NCI-H526 treated with DMSO at 0.1 percent for 48 hours (cell line): ENCODE data around the gene RBM15.

Experiments used
- DNase-seq: peaks from one replicate; lab custom pipeline; 2025; lab: John Stamatoyannopoulos, UW

The RBM15 gene

GRCh38 chr1:110348050-110348449 is 8.9 kb downstream of the RBM15 start:
- no peak for DNase-seq

GRCh38 chr1:110348771-110349170 is 9.6 kb downstream of the RBM15 start:
- no peak for DNase-seq

DNA sequence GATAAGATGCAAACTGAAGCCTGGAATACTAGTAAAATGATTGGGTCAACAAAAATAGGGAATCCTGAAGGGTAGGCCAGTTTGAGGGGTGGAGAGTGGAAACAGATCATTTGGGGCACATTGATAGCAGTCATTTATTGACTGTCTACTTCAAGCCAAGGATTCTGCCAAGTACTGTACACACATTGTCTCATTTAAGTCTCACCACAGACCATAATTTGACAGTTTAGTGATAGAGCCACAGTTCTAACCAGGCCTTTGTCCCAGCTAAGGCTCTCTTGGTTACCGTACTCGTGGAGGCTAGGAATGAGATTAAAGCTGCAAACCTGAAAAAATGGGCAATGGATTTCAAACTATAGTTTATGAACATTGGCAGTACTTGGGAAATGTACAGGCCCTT is 11.2 kb downstream of the RBM15 start:
- no peak for DNase-seq

- no peak for DNase-seq
Measured at GRCh38 chr1:110355321-110355720, 16.1 kb downstream of the RBM15 start.

DNA sequence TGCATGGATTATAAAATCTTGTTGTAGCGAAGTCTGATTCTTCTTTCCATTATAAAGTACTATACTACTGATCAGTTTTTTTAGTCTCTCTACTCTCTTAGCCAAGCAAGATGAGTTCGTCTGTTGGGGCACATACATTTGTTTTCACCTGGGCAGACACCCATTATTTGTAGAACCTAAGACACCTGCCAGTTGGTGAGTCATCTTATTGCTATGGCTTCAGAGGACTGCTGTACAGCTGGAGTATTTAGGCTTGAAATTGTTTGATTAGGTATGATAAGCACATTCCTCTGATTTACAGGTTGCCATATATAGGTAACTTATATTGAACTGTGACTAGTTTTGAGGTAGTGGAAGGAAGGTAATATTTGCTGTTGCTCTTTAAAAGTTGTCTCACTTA is 17.2 kb downstream of the RBM15 start:
- no peak for DNase-seq

GRCh38 chr1:110360431-110360830 is 21.3 kb downstream of the RBM15 start:
- no peak for DNase-seq

DNA sequence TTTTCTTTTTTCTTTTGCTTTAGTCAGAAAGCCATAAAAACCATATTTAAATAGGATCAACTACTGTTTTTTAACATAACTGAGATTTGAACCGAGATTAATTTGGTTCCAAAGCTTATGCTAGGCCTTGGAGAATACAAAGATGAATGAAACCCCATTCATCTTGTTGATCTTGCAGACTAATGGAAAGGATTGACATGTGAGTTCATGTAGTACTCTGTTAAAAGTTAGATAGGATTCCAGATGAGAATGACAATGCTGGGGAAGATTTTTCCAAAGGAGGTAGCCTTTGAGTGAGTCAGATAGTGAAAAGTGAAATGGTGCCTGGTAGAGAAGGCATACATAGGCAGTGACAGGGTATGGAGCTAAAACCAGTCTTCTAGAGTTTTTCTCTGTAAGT is 22.7 kb downstream of the RBM15 start:
- DNase-seq: no peak

GRCh38 chr1:110364221-110364620 is 25.0 kb downstream of the RBM15 start:
- no peak for DNase-seq

- DNase-seq: no peak
Measured at GRCh38 chr1:110370827-110371226, 31.6 kb downstream of the RBM15 start.

- no peak for DNase-seq
Measured at GRCh38 chr1:110375490-110375889, 36.3 kb downstream of the RBM15 start.

- DNase-seq: no peak
Measured at GRCh38 chr1:110380672-110381283, 41.6 kb downstream of the RBM15 start.

- no peak for DNase-seq
Measured at GRCh38 chr1:110383251-110383990, 44.2 kb downstream of the RBM15 start.

DNA sequence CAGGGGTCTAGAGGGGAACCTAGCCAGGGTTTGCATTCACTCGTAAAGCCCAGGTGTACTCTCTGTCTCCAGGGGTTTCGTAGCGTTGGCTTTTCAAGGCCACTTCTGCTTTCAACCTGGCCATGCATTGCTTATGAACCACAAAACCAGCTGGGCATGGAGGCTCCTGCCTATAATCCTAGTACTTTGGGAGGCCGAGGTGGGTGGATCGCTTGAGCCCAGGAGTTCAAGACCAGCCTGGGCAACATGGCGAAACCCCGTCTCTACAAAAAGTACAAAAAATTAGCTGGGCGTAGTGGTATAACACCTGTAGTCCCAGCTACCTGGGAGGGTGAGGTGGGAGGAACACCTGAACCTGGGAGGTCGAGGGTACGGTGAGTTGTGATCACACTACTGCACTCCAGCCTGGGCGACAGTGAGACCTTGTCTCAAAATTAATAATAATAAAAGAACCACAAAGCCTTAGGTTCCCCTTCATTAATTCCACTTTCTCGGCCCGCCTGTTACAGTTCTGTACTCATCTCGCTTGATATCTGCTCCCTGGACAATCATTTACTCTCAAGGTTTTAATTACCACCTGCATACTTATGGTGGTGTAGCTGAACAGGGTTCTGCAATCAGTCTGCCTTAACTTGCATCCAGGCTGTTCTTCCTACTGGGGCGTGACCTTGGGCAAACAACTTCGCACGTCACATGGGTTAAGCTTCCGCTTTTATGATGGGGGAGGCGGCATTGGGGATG is 45.6 kb downstream of the RBM15 start:
- no peak for DNase-seq

DNA sequence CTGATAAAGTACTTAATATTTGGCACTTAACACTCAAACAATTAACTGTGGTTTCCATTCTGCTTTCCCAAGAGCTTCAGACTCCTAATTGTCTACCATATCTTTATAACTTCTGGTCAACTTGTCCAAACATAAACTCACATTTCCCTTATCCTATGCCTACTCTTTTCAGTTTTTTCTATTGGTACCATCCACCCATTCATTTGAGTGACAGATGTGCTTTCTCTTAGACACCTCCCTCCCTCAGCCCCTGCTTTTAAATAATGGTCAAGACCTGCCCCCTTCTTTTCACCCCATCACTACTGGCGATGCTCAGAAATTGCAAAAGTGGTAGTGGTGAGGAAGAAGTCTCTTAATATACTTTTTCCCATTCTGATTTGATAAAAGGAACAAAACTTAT is 46.2 kb downstream of the RBM15 start:
- DNase-seq: no peak

- no peak for DNase-seq
Measured at GRCh38 chr1:110387048-110387754, 48.0 kb downstream of the RBM15 start.

- DNase-seq: no peak
Measured at GRCh38 chr1:110390096-110390495, 50.9 kb downstream of the RBM15 start.

DNA sequence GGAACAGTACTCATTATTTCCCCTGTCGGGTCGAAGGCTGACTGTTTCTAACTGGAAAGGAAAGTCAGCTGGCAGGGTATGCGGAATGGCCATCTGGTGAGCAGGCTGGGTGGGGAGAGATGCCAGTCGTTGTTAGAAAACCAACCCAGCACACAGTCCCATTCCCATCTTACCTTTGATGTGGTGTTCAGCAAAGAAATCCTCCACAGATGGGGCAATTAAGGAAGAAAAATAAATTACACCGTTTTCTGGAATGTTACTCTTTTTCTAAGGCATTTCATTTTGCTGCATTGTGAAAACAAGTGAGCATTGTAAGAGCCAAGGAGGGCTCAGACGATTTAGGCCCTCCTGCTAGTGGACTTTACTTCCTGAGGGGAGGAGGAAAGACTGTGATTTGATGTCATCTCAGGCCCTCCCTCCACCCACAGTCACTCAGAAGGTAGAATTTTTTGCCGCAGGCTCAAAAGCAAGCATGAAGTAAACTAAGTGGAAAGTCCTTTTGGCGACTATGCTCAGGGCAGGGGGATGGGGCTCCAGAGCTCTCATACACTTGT is 51.6 kb downstream of the RBM15 start, which contains the start of gene SLC16A4:
SLC16A4 (minus strand) TSS at position 335 of the 554 bp plus-strand sequence. CDS start 1,703 bp downstream, outside the sequence.
- no peak for DNase-seq

DNA sequence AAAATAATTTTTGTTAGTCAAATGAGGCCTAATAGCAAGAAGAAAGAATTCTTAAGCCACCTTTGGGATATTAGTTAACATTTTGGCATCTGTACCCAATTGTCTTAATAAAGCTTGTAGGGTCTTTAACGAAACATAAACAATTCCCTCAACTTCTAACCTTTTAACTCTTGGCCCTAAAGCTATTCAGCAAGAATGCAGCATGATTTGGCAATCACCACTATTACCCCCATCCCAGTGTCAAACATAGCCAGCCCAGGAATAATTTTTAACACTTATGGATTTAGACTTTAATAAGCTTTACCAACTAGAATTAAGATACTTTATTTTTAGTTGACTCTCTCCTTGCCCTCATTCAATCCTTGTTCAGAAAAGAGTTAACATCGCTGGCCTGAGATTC is 54.1 kb downstream of the RBM15 start:
- DNase-seq: no peak

- DNase-seq: no peak
Measured at GRCh38 chr1:110393691-110394492, 54.7 kb downstream of the RBM15 start.

- DNase-seq: no peak
Measured at GRCh38 chr1:110394493-110394820, 55.3 kb downstream of the RBM15 start.
